Caki2 (cell line): ENCODE data around the gene CYCS. TPM values are rescaled to one million over a fixed set of nuclear protein-coding genes. Genes with fewer than 3 reads are reported as not detected.
"Not testable (repeated sequence)": the region's sequence is repeated elsewhere in the genome, so short reads cannot be mapped to it uniquely, and the experiment has no call there.

Experiments used
- DNase-seq: peaks from one replicate; pipeline ENCODE4 v3.0.0-alpha.2; 2015; ENCODE audit warnings: low read depth
- in situ Hi-C: cut with HindIII; loops from 2 replicates; pipeline ENCODE4 v1.10.0; 2016; ENCODE audit warnings: low sequenced_read_pairs, low pct_unique_long_range_greater_than_20kb, mixed read lengths
- total RNA-seq: library from RNA; depleted of rRNA; stranded (reverse); fragments of >200 nt; shearing (Covaris generic); gene quantifications from 2 replicates; pipeline ENCODE4 v1.2.3, GENCODE V29; 2014; ENCODE audit warnings: low replicate concordance

CYCS gene
- total RNA-seq, 1 experiment from 2014 or later: 50.5 TPM

DNA sequence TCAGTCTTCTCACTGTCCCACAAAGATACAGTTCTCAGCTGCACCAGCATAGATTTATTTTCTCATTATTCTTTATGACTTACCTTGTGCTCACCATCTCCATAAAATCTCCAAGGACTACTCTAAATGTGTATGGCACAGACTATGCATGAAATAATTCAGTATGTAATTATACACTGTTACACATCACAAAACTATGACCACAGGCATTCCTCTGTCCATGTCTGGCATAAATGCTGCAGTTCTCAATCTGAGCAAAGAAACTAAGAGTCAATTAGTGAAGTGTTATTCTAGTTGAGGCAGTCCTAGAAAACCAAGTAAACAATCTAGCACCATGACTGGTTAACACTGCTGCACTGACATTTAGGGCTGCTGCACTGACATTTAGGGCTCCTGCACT lies 2.7 kb downstream of the CYCS start:
- in situ Hi-C loops: no loop called here
- DNase-seq: no peak

- in situ Hi-C loops: no loop called here
- DNase-seq: no peak
These were observed 3.5 kb downstream of the CYCS start for GRCh38 chr7:25121599-25121998.

DNA sequence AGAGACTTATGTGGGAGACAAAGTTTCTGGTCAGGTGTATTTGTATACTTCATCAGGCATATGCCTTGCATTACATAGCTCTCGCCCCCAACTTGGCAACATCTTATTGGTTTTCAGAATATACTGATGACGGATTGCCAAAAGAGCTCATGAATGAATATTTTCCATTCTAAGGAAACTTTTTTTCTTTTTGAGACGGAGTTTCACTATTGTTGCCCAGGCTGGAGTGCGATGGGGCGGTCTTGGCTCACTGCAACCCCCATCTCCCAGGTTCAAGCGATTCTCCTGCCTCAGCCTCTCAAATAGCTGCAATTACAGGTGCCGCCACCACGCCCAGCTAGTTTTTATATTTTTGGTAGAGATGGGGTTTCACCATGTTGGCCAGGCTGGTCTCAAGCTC lies 6.0 kb downstream of the CYCS start:
- DNase-seq: no peak
- in situ Hi-C loops: no loop called here

GRCh38 chr7:25118048-25118753 lies 6.9 kb downstream of the CYCS start:
- DNase-seq: no peak
- in situ Hi-C loops: no loop called here

- in situ Hi-C loops: no loop called here
- DNase-seq: no peak
These were observed 7.6 kb downstream of the CYCS start for GRCh38 chr7:25117226-25118047.

DNA sequence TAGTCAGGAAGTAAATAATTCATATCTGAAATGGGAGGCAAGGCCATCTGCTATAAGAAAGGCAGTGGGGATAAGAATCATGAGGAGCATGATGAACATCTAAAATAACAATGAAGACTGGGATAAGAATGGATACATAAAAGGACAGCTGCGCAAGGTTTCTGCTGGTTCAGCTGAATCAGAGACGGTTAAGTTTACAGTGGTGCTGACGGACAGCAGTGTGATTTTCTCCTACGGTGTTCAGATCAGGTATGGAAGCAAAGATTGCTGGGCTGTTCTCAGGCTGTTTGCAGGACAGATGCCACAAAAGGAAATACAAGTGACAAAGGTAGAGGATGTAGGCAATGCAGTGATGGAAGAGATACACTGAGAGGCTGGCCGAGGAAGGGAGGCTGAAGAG lies 8.4 kb downstream of the CYCS start:
- DNase-seq: no peak
- in situ Hi-C loops: no loop called here

DNA sequence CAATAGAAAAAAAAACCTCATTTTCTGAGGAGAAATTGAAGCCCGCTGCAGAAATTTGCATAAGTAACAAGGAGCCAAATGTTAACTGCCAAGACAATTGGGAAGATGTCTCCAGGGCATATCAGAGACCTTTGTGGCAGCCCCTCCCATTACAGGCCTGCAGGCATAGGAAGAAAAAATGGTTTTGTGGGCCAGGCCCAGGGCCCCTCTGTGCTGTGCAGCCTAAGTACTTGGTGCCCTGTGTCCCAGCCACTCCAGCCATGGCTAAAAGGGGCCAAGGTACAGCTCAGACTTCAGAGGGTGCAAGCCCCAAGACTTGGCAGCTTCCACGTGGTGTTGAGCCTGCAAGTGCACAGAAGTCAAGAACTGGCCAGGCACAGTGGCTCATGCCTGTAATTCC lies 14.5 kb downstream of the CYCS start:
- DNase-seq, in situ Hi-C loops: not testable (repeated sequence)

GRCh38 chr7:25109276-25109675 lies 15.8 kb downstream of the CYCS start:
- in situ Hi-C loops: no loop called here
- DNase-seq: no peak

DNA sequence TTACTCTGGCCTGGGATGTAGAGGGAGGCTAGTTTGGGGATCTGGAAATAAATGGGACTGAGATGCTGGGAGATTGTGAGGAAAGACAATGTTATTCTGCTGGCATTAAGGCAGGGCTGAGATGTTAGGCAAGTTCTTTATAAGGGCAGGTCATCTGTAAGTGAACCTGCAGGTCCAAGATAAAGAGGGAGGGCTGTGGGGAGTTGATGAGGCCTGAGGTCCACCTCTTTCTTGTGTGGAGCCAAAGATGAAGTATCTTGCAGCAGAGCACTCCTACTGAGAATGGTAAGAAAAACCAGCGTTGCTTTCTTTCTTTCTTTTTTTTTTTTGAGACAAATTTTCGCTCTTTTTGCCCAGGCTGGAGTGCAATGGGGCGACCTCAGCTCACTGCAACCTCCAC lies 19.1 kb downstream of the CYCS start:
- no peak for DNase-seq
- in situ Hi-C loops: no loop called here

DNA sequence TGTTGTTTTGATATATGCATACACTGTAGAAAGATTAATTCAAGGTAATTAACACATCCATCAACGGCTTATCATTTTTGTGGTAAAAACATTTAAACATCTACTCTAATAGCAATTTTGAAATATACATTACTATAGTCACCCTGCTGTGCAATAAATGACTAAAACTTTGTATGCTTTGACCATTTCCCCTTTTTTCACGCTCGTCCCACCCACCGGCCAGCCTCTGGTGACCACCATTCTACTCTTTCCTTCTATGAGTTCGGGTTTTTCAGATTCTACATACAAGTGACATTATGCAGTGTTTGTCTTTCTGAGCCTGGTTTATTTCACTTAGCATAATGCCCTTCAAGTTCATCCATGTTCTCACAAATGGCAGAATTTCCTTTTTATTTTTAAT lies 21.3 kb downstream of the CYCS start:
- in situ Hi-C loops: no loop called here
- no peak for DNase-seq

DNA sequence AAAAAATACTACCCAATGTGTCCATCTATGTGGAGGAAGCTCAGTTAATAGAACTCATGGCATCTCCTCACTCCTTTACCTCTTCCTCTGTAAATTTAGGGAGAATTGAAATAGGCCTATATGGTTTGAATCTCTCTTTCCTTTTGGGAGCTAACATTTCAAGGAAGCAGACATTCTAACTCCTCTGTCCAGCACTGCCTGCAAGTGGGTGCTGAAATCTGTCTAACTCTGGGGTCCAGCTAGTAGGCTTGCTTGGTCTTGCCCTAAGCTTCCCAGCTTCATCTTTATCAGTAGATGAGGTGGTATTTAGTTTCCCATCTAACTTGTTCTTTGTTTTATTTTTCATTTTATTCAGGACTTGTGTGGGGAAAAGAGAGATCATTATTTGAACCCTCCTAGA lies 23.2 kb downstream of the CYCS start:
- in situ Hi-C loops: no loop called here
- no peak for DNase-seq

DNA sequence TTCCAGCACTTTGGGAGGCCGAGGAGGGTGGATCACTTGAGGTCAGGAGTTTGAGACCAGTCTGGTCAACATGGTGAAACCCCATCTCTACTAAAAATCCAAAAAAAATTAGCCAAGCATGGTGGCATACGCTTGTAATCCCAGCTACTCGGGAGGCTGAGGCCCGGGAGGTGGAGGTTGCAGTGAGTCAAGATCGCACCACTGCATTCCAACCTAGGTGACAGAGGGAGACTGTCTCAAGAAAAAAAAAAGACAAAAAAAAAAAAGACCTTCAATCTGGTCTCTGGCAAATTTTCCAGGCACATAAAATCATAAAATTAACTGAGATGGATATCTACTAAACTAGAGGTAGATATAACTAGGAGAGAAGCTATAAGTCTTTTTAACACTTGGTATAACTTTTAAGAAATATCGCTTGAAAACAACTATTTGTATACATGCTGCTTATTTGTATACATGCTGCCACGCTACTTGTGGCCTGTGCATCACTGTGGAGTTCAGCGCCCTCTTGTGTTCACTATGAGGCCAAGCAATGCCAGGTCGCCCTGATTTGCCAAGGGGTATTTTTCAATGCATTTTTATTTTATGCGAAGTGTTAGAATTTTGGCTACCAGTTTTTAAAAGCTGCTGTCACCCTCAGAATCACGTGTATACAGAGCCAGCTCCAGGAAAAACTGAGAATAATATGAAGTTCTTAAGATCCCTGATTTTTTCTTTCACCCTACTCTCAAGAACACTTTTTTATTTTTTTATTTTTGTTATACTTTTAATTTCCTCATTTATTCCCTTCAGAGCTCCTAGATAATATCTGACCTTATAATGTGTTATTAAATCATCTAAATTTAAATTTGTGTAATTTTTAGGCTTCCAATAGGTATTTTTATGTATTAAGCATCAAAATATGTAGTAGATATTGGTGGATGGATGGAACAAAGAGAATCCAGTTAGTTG lies 26.7 kb downstream of the CYCS start:
- in situ Hi-C loops: no loop called here
- peak; percentile 64 for DNase-seq

DNA sequence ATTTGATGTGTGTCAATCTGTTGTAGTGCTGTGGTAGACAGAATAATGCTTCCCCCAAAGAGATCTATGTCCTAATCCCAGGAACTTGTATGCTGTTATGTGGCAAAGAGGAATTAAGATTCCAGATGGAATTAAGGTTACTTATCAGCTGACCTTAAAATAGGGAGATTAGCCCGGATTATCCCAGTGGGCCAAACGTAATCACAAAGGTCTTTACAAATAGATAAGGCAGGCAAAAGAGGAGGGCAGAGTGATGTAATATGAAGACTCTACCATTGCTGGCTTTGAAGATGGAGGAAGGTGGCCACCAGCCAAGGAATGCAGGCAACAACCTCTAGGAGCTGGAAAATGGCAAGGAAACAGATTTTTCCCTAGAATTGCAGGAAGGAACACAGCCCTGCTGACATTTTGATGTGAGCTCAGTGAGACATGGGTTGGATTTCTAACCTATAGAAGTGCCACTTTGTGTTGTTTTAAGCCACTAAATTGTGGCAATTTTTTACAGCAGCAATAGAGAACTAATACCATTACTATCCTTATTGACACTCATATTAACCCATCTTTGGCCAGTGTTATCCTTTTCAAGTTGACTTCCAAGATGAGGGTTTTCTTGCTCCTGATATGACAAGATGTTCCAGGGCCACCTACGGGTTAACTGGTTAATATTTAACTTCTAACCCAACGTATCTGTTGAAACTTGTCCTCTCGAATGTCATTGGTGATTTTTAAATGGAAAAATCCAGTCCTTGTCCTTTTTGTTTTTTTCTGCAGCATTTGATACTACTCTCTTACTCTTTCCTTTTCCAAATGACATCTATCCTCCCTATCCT lies 29.3 kb downstream of the CYCS start:
- DNase-seq: no peak
- in situ Hi-C loops: no loop called here

DNA sequence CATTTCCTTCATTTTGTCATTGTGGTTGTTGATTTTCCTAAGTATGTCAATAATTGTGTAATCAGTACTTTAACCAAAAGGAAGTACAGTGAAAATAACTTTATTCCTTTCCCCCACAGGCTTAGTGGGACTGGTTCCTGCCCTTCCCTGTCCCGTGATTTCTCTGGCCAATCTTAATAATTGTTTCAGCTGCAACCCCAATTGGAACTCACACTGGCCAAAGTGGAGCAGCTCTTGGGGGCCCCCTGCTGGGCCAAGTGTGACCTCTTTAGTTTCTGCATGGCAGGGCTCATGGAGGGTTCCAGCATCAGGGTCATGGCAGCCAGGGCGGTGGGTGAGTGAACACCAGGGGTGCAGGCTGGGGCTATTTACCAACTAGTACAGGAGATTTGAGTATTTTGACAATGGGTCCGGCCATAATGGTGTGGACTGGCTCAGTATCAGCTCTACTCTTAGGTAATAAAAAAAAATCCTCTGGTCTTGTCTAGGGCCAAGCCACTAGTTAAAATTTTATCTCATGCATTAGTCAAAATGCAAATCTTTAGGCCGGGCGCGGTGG lies 31.7 kb downstream of the CYCS start:
- in situ Hi-C loops: no loop called here
- DNase-seq: peak; percentile 80

DNA sequence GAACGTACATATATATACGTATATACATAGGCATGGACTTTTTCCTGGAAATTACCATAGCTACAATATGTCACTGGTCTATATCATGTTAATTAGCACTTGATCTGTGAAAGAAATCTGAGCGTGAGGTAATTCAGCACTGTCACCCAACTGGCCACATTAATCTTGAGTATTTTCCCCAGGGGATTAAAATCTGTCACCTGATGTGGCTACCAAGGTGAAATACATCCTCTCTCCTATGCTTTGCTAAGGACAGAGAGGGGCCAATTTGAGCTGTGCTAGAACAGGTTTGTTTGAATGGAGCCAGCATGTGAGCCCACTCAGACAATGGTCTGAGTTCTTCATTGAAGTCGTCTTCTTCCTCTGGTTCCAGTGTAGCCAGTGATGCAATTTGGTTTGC lies 33.3 kb downstream of the CYCS start:
- in situ Hi-C loops: no loop called here
- DNase-seq: no peak

GRCh38 chr7:25091176-25091575 lies 33.9 kb downstream of the CYCS start:
- peak; percentile 30 for DNase-seq
- in situ Hi-C loops: no loop called here

DNA sequence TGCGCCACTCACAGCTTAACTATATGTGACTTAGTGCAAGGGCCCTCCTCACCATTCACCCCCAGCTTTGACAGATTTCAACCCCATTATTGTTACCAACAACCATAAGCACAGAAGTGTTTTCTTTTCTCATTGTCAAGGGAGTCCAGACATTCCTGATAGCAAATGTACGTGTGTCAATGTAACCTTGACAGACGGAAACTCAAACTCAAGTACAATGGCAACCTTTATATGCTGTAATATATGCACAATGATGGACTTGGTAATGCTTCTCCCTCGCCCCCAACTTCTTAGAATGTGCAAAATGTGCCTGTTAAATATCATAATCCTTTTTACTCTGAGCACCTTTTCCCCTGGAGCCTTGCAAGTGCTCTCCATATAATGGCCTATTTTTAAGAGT lies 34.7 kb downstream of the CYCS start:
- in situ Hi-C loops: no loop called here

DNA sequence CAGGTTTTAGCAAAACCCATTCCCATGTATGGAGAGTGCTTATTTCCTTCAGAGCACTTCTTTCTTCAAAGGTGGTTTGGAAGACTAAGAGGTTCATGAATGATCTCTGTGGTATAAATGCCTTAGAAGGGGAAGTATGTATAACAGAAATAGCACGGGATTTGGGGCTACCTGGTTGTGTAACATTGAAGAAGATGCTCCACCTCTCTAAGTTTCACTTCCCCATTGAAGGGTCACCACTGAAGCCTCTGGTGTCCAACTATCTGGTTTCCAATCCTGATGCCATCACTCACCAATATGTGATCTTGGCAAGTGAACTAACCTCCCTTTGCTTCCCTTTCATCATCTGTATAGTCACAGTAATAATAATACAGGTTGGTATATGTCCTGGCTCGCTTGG lies 37.2 kb downstream of the CYCS start:
- in situ Hi-C loops: no loop called here
- DNase-seq: no peak

More for the DNA sequence above, 34.7 kb downstream of the CYCS start:
- no peak for DNase-seq
